CD14-positive monocyte (primary cell): ENCODE data around the gene OR2C1. TPM values are rescaled to one million over a fixed set of nuclear protein-coding genes. Genes with fewer than 3 reads are reported as not detected.
A peak's percentile ranks its signal among the peaks of the same experiment; 100 is the strongest.

ENCODE experiments used
- DNase-seq, 3 donors: peaks; one replicate each; pipeline ENCODE4 v3.0.0-alpha.2; 2011 to 2022
- H2AFZ ChIP-seq: 2 replicates; pipeline ENCODE4 v1.6.0; 2012; ENCODE audit warnings: mild to moderate bottlenecking, low read depth, low read length, inconsistent platforms; ENCODE audit not compliant: insufficient read depth, poor library complexity, severe bottlenecking
- H3K27ac ChIP-seq, 2 donors: 1 replicate in 1 of 2; 2 replicates in 1 of 2; pipeline ENCODE4 v1.5.1; 2012 to 2013; ENCODE audit warnings: low read length in 2 of 2, control low read depth in 1 of 2, inconsistent platforms in 1 of 2, low read depth in 1 of 2, mild to moderate bottlenecking in 1 of 2
- H3K27me3 ChIP-seq, 2 donors: one replicate each; pipeline versions ENCODE4 v1.6.0 to v1.6.1; 2011 to 2013; ENCODE audit warnings: low read length in 2 of 2; ENCODE audit not compliant: control insufficient read depth in 2 of 2, insufficient read depth in 2 of 2
- H3K36me3 ChIP-seq, 2 donors: replicated peaks in 1 of 2; 1 replicate in 1 of 2; 2 replicates in 1 of 2; pipeline versions ENCODE4 v1.5.1 to v1.6.1; 2012 to 2013; ENCODE audit warnings: low read length in 2 of 2, control low read depth in 1 of 2, inconsistent platforms in 1 of 2, mild to moderate bottlenecking in 1 of 2; ENCODE audit not compliant: insufficient read depth in 2 of 2, control insufficient read depth in 1 of 2
- H3K4me1 ChIP-seq, 2 donors: 1 replicate in 1 of 2; 2 replicates in 1 of 2; pipeline versions ENCODE4 v1.5.1 to v1.6.1; 2012 to 2013; ENCODE audit warnings: low read length in 2 of 2, control low read depth in 1 of 2, inconsistent platforms in 1 of 2, mild to moderate bottlenecking in 1 of 2, moderate library complexity in 1 of 2; ENCODE audit not compliant: insufficient read depth in 2 of 2, control insufficient read depth in 1 of 2
- H3K4me2 ChIP-seq: replicated peaks from 2 replicates; pipeline ENCODE3; 2012; ENCODE audit warnings: low read length, moderate library complexity, mild to moderate bottlenecking; ENCODE audit not compliant: poor library complexity, severe bottlenecking; ENCODE audit errors: extremely low read depth
- H3K4me3 ChIP-seq, 3 experiments: fragments of 200-600 bp in 1 of 3; sonication (generic) in 1 of 3; replicated peaks in 1 of 3; 1 replicate in 2 of 3; 2 replicates in 1 of 3; pipeline ENCODE4 v1.5.1; 2011 to 2013; ENCODE audit warnings: low read length in 3 of 3, mild to moderate bottlenecking in 3 of 3, control low read depth in 2 of 3, low read depth in 2 of 3, inconsistent platforms in 1 of 3, moderate library complexity in 1 of 3
- H3K79me2 ChIP-seq: 2 replicates; pipeline ENCODE4 v1.6.0; 2012; ENCODE audit warnings: mild to moderate bottlenecking, control low read depth, inconsistent platforms, low read length, moderate library complexity; ENCODE audit not compliant: insufficient read depth
- H3K9ac ChIP-seq: 2 replicates; pipeline ENCODE4 v1.6.0; 2017; ENCODE audit warnings: low read length, mild to moderate bottlenecking; ENCODE audit not compliant: insufficient read depth, poor library complexity, severe bottlenecking
- H3K9me3 ChIP-seq, 2 donors: replicated peaks in 1 of 2; 1 replicate in 1 of 2; 2 replicates in 1 of 2; pipeline versions ENCODE4 v1.5.1 to v1.6.1; 2012 to 2013; ENCODE audit warnings: low read length in 2 of 2, control low read depth in 1 of 2; ENCODE audit not compliant: control insufficient read depth in 1 of 2, insufficient read depth in 1 of 2
- H4K20me1 ChIP-seq: 2 replicates; pipeline ENCODE4 v1.6.0; 2012; ENCODE audit warnings: mild to moderate bottlenecking, low read length, control low read depth, moderate library complexity; ENCODE audit not compliant: insufficient read depth
- H3K27ac Mint-ChIP-seq, 7 donors: one replicate each; pipeline ENCODE4 v1.8.0; 2020; ENCODE audit warnings: mild to moderate bottlenecking in 7 of 7, mixed read lengths in 7 of 7, moderate library complexity in 6 of 7, inconsistent platforms in 2 of 7
- H3K27me3 Mint-ChIP-seq, 3 donors: one replicate each; pipeline ENCODE4 v1.8.0; 2021 to 2022; ENCODE audit warnings: low read depth in 3 of 3, mild to moderate bottlenecking in 3 of 3, mixed read lengths in 3 of 3, moderate library complexity in 3 of 3, inconsistent platforms in 1 of 3
- H3K36me3 Mint-ChIP-seq, 2 donors: one replicate each; pipeline ENCODE4 v1.8.0; 2020; ENCODE audit warnings: mixed read lengths in 2 of 2, inconsistent platforms in 1 of 2, mild to moderate bottlenecking in 1 of 2
- H3K4me1 Mint-ChIP-seq: one replicate; pipeline ENCODE4 v1.8.0; 2020; ENCODE audit warnings: mild to moderate bottlenecking, mixed read lengths
- H3K4me3 Mint-ChIP-seq, 2 donors: one replicate each; pipeline ENCODE4 v1.8.0; 2020; ENCODE audit warnings: mild to moderate bottlenecking in 2 of 2, mixed read lengths in 2 of 2, moderate library complexity in 1 of 2
- H3K9me3 Mint-ChIP-seq, 7 donors: one replicate each; pipeline ENCODE4 v1.8.0; 2020 to 2022; ENCODE audit warnings: mixed read lengths in 7 of 7, mild to moderate bottlenecking in 6 of 7, moderate library complexity in 6 of 7, inconsistent platforms in 2 of 7
- WGBS: methylation state at CpG from one replicate; pipeline ENCODE4 v1.1.5; 2013; ENCODE audit warnings: missing lambda C conversion rate; ENCODE audit not compliant: insufficient coverage; 5-methylcytosine and 5-hydroxymethylcytosine counted together
- intact Hi-C, 2 donors: fragments of 100-400 bp; cut with micrococcal nuclease; formaldehyde crosslinking; loops; one replicate each; pipeline versions ENCODE4 v1.15.0 to v1.15.1; 2023
- polyA plus RNA-seq, 3 donors: library from polyadenylated mRNA; depleted of rRNA in 1 of 3; unstranded in 2 of 3; stranded (reverse) in 1 of 3; fragments of 300-500 nt in 2 of 3; fragments of >200 nt in 1 of 3; fragmentation: Illumina TruSeq in 2 of 3; gene quantifications; 1 replicate in 2 of 3; 2 replicates in 1 of 3; pipeline ENCODE4 v1.2.3, GENCODE V29; 2012 to 2021
- TF ChIP-seq, protein P1 (sequence below): fragments of 200-600 bp; IDR thresholded peaks from one replicate; pipeline ENCODE4 v1.8.0; 2022; ENCODE audit warnings: antibody characterized with exemption, mild to moderate bottlenecking

OR2C1 gene
- polyA plus RNA-seq, 3 donors: 0.12 TPM; not detected in 2

DNA sequence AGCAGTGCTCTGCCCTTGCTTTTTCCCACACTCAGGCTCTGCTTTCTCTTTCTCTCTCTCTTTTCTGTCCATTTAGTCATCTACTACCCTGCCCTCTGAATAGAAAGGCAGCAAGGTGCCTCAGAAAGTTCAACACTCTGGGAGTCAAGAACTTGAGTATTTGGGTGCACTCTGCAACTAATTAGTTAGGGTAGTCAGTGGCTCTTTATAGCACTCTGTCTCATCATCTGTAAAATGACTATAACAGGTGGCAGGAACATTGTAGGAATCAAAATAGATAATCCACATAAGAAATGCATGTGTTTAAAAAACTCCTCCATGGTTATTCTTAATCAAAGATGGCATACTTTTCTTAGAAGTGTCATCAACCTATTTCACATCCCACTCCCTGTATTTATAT is 7.2 kb downstream of the OR2C1 start:
- H3K9me3 Mint-ChIP-seq: peaks cover 21 to 55% (median 36%) of the 10 kb centered on the region in 7 donors

DNA sequence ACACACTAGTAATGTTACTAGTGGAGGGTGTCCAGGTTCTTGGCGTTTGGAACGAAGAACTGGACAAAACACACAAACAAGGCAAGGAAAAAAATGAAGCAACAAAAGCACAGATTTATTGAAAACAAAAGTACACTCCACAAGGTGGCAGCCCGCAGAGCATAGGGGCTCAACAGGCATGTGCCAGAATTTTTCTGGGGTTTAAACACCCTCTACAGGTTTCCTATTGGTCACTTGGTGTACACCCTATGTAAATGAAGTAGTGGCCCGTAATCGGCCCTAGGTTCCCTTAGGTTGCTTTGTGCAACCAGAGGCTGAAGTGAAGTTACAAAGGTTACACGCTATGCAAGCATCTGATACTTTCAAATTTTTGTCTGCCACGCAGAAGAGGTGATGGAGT is 8.1 kb downstream of the OR2C1 start:
- H3K9me3 Mint-ChIP-seq: peaks cover 21 to 53% (median 33%) of the 10 kb centered on the region in 7 donors
- H3K36me3 Mint-ChIP-seq: peaks cover 3 to 5% of the 10 kb centered on the region in 2 donors
- no peak overlapping the region for H3K4me3 Mint-ChIP-seq
- Histone ChIP-seq H3K27me3 (peaks cover 0 to 6% of the 10 kb centered on the region in 2 donors), H4K20me1 (no peaks in the 10 kb centered on the region), H3K4me3 (no peak overlapping the region), H3K27ac (no peak overlapping the region), H3K4me2 (no peak overlapping the region), H3K9ac (no peak overlapping the region), H2AFZ (no peak overlapping the region), H3K4me1 (peaks cover 10 to 11% of the 10 kb centered on the region in 2 donors), H3K79me2 (no peaks in the 10 kb centered on the region), H3K9me3 (peaks cover 41 to 42% of the 10 kb centered on the region in 2 donors), H3K36me3 (no peaks in the 10 kb centered on the region)
- TF ChIP-seq, protein P1, sequence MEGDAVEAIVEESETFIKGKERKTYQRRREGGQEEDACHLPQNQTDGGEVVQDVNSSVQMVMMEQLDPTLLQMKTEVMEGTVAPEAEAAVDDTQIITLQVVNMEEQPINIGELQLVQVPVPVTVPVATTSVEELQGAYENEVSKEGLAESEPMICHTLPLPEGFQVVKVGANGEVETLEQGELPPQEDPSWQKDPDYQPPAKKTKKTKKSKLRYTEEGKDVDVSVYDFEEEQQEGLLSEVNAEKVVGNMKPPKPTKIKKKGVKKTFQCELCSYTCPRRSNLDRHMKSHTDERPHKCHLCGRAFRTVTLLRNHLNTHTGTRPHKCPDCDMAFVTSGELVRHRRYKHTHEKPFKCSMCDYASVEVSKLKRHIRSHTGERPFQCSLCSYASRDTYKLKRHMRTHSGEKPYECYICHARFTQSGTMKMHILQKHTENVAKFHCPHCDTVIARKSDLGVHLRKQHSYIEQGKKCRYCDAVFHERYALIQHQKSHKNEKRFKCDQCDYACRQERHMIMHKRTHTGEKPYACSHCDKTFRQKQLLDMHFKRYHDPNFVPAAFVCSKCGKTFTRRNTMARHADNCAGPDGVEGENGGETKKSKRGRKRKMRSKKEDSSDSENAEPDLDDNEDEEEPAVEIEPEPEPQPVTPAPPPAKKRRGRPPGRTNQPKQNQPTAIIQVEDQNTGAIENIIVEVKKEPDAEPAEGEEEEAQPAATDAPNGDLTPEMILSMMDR: no peak
- intact Hi-C loops: no loop called here
- 90% methylated on average over 2 of the region's 7 CpGs for WGBS
- peaks cover 10 to 19% (median 15%) of the 10 kb centered on the region in 3 donors for H3K27me3 Mint-ChIP-seq
- no peak overlapping the region for H3K27ac Mint-ChIP-seq
- no peak for DNase-seq
- peaks cover 12% of the 10 kb centered on the region for H3K4me1 Mint-ChIP-seq

More for the DNA sequence above, 7.2 kb downstream of the OR2C1 start:
- H3K9ac ChIP-seq: no peak overlapping the region
- no peak for DNase-seq
- TF ChIP-seq, protein P1: no peak
- H3K27ac ChIP-seq: no peak overlapping the region
- peaks cover 10 to 11% of the 10 kb centered on the region in 2 donors for H3K4me1 ChIP-seq
- H4K20me1 ChIP-seq: no peaks in the 10 kb centered on the region
- Mint-ChIP-seq H3K27ac (no peak overlapping the region), H3K36me3 (peaks cover 3 to 5% of the 10 kb centered on the region in 2 donors), H3K4me3 (peak overlapping the region in 1 of 2 donors; percentile 23), H3K4me1 (peaks cover 12% of the 10 kb centered on the region), H3K27me3 (peaks cover 8 to 22% (median 13%) of the 10 kb centered on the region in 3 donors)
- no peaks in the 10 kb centered on the region for H3K79me2 ChIP-seq
- no peak overlapping the region for H3K4me2 ChIP-seq
- H3K27me3 ChIP-seq: peaks cover 0 to 6% of the 10 kb centered on the region in 2 donors
- no peaks in the 10 kb centered on the region for H3K36me3 ChIP-seq
- intact Hi-C loops: no loop called here
- no peak overlapping the region for H2AFZ ChIP-seq
- H3K4me3 ChIP-seq: no peak overlapping the region
- H3K9me3 ChIP-seq: peaks cover 40 to 41% of the 10 kb centered on the region in 2 donors
